Parathyroid adenoma (tissue), 2 donors: ENCODE measurements around the gene ZNRF3.

Experiments
- H2AFZ ChIP-seq: fragments of 300-600 bp; sonication (generic); one replicate; pipeline ENCODE4 v1.7.0; 2017; ENCODE audit warnings: antibody characterized with exemption, mild to moderate bottlenecking
- H3K27ac ChIP-seq: fragments of 300-600 bp; sonication (generic); one replicate; pipeline ENCODE4 v1.7.0; 2017
- H3K27me3 ChIP-seq: fragments of 300-600 bp; sonication (generic); one replicate; pipeline ENCODE4 v1.7.0; 2017; ENCODE audit warnings: low read length; ENCODE audit not compliant: control insufficient read depth, insufficient read depth
- H3K36me3 ChIP-seq: fragments of 300-600 bp; sonication (generic); one replicate; pipeline ENCODE4 v1.7.0; 2017; ENCODE audit warnings: low read length; ENCODE audit not compliant: control insufficient read depth, insufficient read depth
- H3K4me1 ChIP-seq: fragments of 300-600 bp; sonication (generic); one replicate; pipeline ENCODE4 v1.7.0; 2017; ENCODE audit warnings: control low read depth
- H3K4me2 ChIP-seq: fragments of 300-600 bp; sonication (generic); one replicate; pipeline ENCODE4 v1.7.0; 2017; ENCODE audit warnings: low read length
- H3K4me3 ChIP-seq: fragments of 300-600 bp; sonication (generic); one replicate; pipeline ENCODE4 v1.7.0; 2017; ENCODE audit warnings: low read depth, low read length
- H3K79me2 ChIP-seq: fragments of 300-600 bp; sonication (generic); one replicate; pipeline ENCODE4 v1.7.0; 2017; ENCODE audit warnings: control low read depth
- H3K9ac ChIP-seq: fragments of 300-600 bp; sonication (generic); one replicate; pipeline ENCODE4 v1.7.0; 2017; ENCODE audit warnings: mild to moderate bottlenecking
- H3K9me3 ChIP-seq: fragments of 300-600 bp; sonication (generic); one replicate; pipeline ENCODE4 v1.7.0; 2017; ENCODE audit warnings: low read length; ENCODE audit not compliant: control insufficient read depth
- TF ChIP-seq, protein P1 (sequence below): fragments of 300-600 bp; sonication (generic); IDR thresholded peaks from one replicate; pipeline ENCODE4 v1.7.0; 2017; ENCODE audit warnings: antibody characterized with exemption, mild to moderate bottlenecking
- donor health status: primary hyperparathyroidism.

ZNRF3 gene

DNA sequence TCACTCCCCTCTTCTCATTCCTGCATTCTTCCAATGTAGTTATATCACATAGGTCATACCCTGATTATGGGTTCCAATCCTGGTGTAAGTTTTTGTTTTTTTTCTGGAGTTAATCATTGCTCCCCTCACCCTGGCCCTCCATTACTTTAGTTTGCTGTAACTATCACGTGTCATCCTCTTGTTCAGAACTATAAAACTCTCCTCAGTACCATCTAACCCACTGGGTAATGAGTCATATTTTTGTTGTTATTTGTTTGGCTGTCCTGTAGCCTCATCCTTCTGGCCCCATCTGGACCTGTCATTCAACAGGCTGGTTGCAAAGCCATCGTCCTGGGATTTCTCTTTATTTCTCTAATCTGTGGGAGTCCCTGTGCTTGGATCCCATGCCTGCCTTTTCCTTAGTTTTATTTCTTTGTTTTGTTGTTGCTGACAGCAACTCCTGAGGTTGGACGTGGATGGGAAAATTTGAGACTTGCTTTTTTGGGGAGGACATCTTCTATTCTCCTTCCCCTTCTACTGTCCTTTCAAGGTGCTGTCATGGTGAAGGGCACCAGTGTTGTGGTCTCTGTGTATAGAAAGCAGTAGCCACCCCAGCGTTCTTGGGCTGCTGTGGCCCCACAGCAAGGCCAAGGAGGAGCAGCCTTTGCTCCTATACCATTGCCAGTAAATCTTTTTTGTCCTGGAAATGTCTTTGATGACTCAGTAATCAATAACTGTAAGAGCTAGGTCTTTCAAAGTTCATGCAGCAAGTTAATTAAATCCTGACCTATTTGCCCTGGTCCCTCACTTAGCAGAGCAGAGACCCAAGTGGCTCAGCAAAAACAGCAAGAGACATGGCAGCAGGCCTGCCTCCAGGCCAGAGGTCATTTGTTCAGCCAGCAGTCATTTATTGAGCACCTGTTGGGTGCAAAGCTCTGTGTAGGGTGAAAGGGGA, 95.8 kb downstream of the ZNRF3 start:
- Histone ChIP-seq H2AFZ (no peak overlapping the region), H3K9ac (no peak overlapping the region), H3K4me1 (no peaks in the 10 kb centered on the region), H3K79me2 (no peaks in the 10 kb centered on the region), H3K36me3 (no peaks in the 10 kb centered on the region), H3K9me3 (no peaks in the 10 kb centered on the region), H3K4me3 (no peak overlapping the region), H3K27ac (no peak overlapping the region), H3K4me2 (no peak overlapping the region), H3K27me3 (no peaks in the 10 kb centered on the region)
- TF ChIP-seq, protein P1, sequence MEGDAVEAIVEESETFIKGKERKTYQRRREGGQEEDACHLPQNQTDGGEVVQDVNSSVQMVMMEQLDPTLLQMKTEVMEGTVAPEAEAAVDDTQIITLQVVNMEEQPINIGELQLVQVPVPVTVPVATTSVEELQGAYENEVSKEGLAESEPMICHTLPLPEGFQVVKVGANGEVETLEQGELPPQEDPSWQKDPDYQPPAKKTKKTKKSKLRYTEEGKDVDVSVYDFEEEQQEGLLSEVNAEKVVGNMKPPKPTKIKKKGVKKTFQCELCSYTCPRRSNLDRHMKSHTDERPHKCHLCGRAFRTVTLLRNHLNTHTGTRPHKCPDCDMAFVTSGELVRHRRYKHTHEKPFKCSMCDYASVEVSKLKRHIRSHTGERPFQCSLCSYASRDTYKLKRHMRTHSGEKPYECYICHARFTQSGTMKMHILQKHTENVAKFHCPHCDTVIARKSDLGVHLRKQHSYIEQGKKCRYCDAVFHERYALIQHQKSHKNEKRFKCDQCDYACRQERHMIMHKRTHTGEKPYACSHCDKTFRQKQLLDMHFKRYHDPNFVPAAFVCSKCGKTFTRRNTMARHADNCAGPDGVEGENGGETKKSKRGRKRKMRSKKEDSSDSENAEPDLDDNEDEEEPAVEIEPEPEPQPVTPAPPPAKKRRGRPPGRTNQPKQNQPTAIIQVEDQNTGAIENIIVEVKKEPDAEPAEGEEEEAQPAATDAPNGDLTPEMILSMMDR: no peak

DNA sequence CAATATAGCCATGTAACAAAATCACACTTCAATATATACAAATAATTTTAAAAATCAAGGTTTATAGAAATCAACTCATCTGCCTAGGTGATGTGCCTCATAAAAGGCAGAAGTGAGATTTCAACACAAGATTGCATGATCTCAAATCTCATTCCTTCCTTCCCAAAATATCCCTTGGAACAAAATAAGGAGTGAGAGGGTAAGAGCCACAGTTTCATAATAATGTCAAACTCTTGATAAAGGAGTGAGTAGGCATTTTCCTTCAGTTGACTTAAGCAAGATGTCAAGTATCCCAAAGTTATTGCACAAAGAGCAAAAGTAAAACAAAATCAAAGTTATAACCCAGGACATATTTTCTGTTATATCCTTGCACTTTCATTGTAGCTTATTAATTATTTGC, 97.0 kb downstream of the ZNRF3 start:
- Histone ChIP-seq H3K9me3 (no peaks in the 10 kb centered on the region), H3K27ac (no peak overlapping the region), H3K9ac (no peak overlapping the region), H3K79me2 (no peaks in the 10 kb centered on the region), H3K4me3 (no peak overlapping the region), H3K27me3 (no peaks in the 10 kb centered on the region), H3K4me1 (no peaks in the 10 kb centered on the region), H3K36me3 (no peaks in the 10 kb centered on the region), H2AFZ (no peak overlapping the region), H3K4me2 (no peak overlapping the region)
- TF ChIP-seq, protein P1: no peak

GRCh38 chr22:28981818-28982499, 98.6 kb downstream of the ZNRF3 start:
- Histone ChIP-seq H3K4me3 (no peak overlapping the region), H3K4me1 (no peaks in the 10 kb centered on the region), H3K4me2 (no peak overlapping the region), H3K79me2 (no peaks in the 10 kb centered on the region), H3K27ac (no peak overlapping the region), H3K27me3 (no peaks in the 10 kb centered on the region), H3K36me3 (no peaks in the 10 kb centered on the region), H3K9me3 (no peaks in the 10 kb centered on the region), H3K9ac (no peak overlapping the region), H2AFZ (no peak overlapping the region)
- TF ChIP-seq, protein P1: no peak

GRCh38 chr22:28983190-28983589, 99.8 kb downstream of the ZNRF3 start:
- no peak overlapping the region for H3K27ac ChIP-seq
- no peaks in the 10 kb centered on the region for H3K4me1 ChIP-seq
- H3K79me2 ChIP-seq: no peaks in the 10 kb centered on the region
- no peak overlapping the region for H2AFZ ChIP-seq
- no peak overlapping the region for H3K4me2 ChIP-seq
- TF ChIP-seq, protein P1: no peak
- H3K4me3 ChIP-seq: no peak overlapping the region
- H3K9me3 ChIP-seq: no peaks in the 10 kb centered on the region
- no peaks in the 10 kb centered on the region for H3K36me3 ChIP-seq
- H3K27me3 ChIP-seq: no peaks in the 10 kb centered on the region
- no peak overlapping the region for H3K9ac ChIP-seq
